ENCODE measurements around the gene INHBE.
"Not testable (repeated sequence)": the region's sequence is repeated elsewhere in the genome, so short reads cannot be mapped to it uniquely, and the experiment has no call there.

Gene INHBE

DNA sequence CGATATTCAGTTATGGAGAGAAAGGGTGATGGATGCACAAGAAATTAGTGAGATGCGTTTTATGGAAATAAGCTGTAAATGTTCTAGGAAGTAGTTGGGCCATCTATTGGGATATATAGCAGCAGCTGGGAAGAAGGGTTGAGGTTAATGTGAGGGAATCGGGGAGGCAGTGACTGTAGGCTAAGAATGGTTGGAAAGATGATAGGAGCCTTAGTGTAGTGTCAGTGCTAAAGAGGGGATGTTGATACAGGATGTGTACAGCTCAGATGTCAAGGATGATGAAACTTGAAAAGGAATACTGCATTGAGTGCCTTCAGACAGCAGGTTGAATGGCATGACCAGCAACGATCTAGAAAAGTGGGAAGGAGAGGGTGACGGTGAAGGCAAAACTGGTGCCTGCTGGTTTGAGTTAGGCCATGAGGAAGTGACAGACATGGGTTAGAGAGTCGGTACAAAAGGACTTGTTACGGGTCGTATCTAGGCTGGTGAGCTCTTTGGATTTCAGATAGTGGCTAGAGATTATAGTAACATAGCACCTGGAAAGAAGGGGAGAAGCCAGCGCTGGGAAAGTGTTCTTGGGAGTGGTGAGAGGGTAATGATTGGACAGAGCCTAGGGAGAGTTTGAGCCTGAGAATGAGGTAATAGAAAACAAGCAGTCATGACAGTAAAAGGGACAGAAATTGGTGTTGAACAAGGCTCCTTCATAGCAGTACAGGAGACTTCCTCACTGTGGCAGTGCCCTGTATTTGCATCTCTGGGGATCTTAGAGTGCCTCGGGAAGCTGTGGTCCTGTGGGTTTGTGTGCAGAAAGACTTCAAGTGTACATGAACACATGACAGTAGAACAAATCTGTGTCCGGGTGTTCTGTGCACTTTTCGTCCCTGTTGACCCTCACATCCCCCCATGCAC, 42.4 kb downstream of the INHBE start:
- no peak overlapping the region for H3K4me3 Mint-ChIP-seq
- ATAC-seq (ENCODE audit: low read depth) (peak; percentile 57), DNase-seq (ENCODE audit: low spot score in 2 of 2) (no peak)
- peaks cover 18% of the 10 kb centered on the region for H3K4me1 Mint-ChIP-seq
- H3K27ac Mint-ChIP-seq: peak overlapping the region; percentile 49
- H3K27me3 Mint-ChIP-seq: no peaks in the 10 kb centered on the region
- H3K9me3 Mint-ChIP-seq: no peaks in the 10 kb centered on the region
- H3K36me3 Mint-ChIP-seq: peaks cover 37% of the 10 kb centered on the region

DNA sequence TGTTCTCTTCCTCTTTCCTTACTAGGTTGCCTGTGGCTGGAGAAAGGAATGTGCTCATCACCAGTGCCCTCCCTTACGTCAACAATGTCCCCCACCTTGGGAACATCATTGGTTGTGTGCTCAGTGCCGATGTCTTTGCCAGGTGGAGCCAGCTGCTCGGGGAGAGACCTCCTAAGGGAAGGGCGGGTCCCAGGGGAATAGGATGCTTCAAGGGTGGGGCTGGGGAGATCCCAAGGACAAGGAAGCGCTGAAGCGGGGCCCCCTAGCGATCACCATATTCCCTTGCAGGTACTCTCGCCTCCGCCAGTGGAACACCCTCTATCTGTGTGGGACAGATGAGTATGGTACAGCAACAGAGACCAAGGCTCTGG, 43.0 kb downstream of the INHBE start:
- ATAC-seq (ENCODE audit: low read depth): no peak
- no peak overlapping the region for H3K4me3 Mint-ChIP-seq
- peak overlapping the region; percentile 49 for H3K27ac Mint-ChIP-seq

DNA sequence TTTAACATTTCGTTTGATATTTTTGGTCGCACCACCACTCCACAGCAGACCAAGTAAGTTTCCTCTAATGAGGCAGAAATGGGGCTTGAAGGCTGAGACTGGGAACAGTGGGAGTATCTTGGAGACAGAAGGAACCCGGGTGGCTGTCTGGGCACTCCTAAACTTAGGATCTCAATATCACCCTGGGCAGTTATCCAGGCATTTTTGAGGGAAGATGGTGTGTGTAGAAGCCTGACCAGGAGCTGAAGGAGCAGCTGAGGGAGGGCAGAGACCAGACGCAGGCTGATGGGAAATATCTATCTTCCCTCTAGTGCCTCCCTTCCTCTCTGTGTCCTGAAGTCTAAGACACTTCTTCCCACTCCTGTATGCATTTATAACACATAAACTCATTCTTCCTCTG, 43.5 kb downstream of the INHBE start:
- ATAC-seq (ENCODE audit: low read depth): no peak
- Mint-ChIP-seq H3K36me3 (peaks cover 33% of the 10 kb centered on the region), H3K4me3 (no peak overlapping the region), H3K4me1 (peaks cover 15% of the 10 kb centered on the region), H3K9me3 (no peaks in the 10 kb centered on the region), H3K27ac (no peak overlapping the region), H3K27me3 (no peaks in the 10 kb centered on the region)
- DNase-seq (ENCODE audit: low spot score in 2 of 2): no peak

More for the DNA sequence above, 43.0 kb downstream of the INHBE start:
- H3K36me3 Mint-ChIP-seq: peaks cover 33% of the 10 kb centered on the region
- DNase-seq (ENCODE audit: low spot score in 2 of 2): no peak
- H3K9me3 Mint-ChIP-seq: no peaks in the 10 kb centered on the region
- no peaks in the 10 kb centered on the region for H3K27me3 Mint-ChIP-seq
- H3K4me1 Mint-ChIP-seq: peaks cover 15% of the 10 kb centered on the region

DNA sequence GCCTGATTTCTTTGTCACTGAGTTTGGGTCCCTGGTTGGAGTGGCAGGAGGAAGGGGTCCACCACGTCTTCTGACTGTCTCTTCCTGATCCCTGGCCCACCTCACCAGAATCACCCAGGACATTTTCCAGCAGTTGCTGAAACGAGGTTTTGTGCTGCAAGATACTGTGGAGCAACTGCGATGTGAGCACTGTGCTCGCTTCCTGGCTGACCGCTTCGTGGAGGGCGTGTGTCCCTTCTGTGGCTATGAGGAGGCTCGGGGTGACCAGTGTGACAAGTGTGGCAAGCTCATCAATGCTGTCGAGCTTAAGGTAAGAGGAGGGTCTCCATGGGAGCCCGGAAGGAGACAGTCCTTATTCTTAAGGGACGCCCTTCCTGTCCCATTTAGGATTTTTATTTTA, 45.1 kb downstream of the INHBE start:
- Mint-ChIP-seq H3K27me3 (no peaks in the 10 kb centered on the region), H3K36me3 (peaks cover 35% of the 10 kb centered on the region), H3K4me3 (no peak overlapping the region), H3K27ac (peak overlapping the region; percentile 61), H3K9me3 (no peaks in the 10 kb centered on the region), H3K4me1 (peaks cover 15% of the 10 kb centered on the region)
- no peak for ATAC-seq (ENCODE audit: low read depth)
- no peak for DNase-seq (ENCODE audit: low spot score in 2 of 2)

DNA sequence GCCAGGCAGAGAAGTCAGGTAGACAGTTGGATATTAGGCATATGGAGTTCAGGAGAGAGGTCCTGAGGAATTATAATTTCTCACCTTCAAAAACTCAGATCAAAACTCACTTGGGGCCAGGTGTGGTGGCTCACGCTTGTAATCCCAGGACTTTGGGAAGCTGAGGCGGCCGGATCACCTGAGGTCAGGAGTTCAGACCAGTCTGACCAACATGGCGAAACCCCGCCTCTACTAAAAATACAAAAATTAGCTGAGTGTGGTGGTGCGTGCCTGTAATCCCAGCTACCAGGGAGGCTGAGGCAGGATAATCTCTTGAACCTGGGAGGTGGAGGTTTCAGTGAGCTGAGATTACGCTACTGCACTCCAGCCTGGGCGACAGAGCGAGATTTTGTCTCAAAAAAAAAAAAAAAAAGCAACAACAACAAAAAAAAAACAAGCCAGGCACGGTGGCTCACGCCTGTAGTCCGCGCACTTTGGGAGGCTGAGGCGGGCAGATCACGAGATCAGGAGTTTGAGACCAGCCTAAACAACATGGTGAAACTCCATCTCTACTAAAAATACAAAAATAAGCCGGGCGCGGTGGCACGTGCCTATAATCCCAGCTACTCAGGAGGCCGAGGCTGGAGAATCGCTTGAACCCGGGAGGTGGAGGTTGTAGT, 47.3 kb downstream of the INHBE start:
- ATAC-seq (ENCODE audit: low read depth); H3K4me3 Mint-ChIP-seq; H3K9me3 Mint-ChIP-seq; H3K4me1 Mint-ChIP-seq; H3K27me3 Mint-ChIP-seq; DNase-seq (ENCODE audit: low spot score in 2 of 2): not testable (repeated sequence)
- peaks cover 31% of the 10 kb centered on the region for H3K36me3 Mint-ChIP-seq
- H3K27ac Mint-ChIP-seq: peak overlapping the region; percentile 58

DNA sequence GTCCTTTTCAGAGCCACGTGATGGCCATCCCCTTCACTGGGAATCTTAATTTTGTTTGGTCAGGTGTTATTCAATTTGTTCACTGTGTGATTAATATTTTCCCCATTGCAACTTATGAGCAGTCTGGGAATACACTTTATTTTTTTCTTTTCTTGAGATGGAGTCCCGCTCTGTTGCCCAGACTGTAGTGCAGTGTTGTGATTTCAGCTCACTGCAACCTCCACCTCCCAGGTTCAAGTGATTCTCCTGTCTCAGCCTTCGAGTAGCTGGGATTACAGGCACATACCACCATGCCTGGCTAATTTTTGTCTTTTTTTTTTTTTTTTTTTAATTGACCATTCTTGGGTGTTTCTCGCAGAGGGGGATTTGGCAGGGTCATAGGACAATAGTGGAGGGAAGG, 51.4 kb downstream of the INHBE start:
- peaks cover 16% of the 10 kb centered on the region for H3K36me3 Mint-ChIP-seq

More for the DNA sequence above, 51.4 kb downstream of the INHBE start:
- not testable (repeated sequence) for H3K4me3 Mint-ChIP-seq; H3K27ac Mint-ChIP-seq; H3K27me3 Mint-ChIP-seq; H3K4me1 Mint-ChIP-seq; DNase-seq (ENCODE audit: low spot score in 2 of 2); H3K9me3 Mint-ChIP-seq; ATAC-seq (ENCODE audit: low read depth)

Measured in memory B cell (primary cell).